ENCODE measurements around the gene DEDD. TPM values are rescaled to one million over a fixed set of nuclear protein-coding genes. Genes with fewer than 3 reads are reported as not detected.

DEDD gene
- total and polyA plus RNA-seq, 10 of the 15 experiments (the other 5 are each of a cell fraction or from before 2014, with no cell fraction given), result 13.6 to 33.9 (median 30.3) TPM

GRCh38 chr1:161133220-161133740 lies 813 bp upstream of the DEDD start:
- TSS peak; percentile 85 for BruUV-seq (replicated peaks)
- RAD21 ChIA-PET (ENCODE audit: unreplicated experiment), result interaction anchor here (1.0 to 2.7 kb wide), 11 partner anchors 14 to 136 kb away, joined by 3 to 11 read pairs (median 5); partner anchors contain the start of genes ARHGAP30, NIT1, PFDN2 and PPOX
- intact Hi-C loops (cut with micrococcal nuclease; ENCODE audit: unreplicated experiment), result loop anchor here (2.0 kb wide), 1 partner anchor 62 kb away; no protein-coding TSS in a partner anchor

More at GRCh38 chr1:161133220-161133740, 813 bp upstream of the DEDD start:
- ChIA-PET SMC1A (ENCODE audit: uncharacterized antibody, unreplicated experiment) (interaction anchor here (0.7 to 4.3 kb wide), 19 partner anchors 12 to 298 kb away, joined by 3 to 19 read pairs (median 4); partner anchors contain the start of genes ARHGAP30, NIT1, PFDN2 and UFC1), CTCF (interaction anchor here (0.7 to 2.8 kb wide), 16 partner anchors 16 to 144 kb away, joined by 3 to 14 read pairs (median 4); partner anchors contain the start of genes ARHGAP30, NIT1, PFDN2 and PPOX), POLR2A (interaction anchor here (1.0 to 3.7 kb wide), 13 partner anchors 15 to 94 kb away, joined by 3 to 24 read pairs (median 5); partner anchors contain the start of genes ARHGAP30, NIT1, PFDN2 and PPOX)
- H3K79me2 ChIP-seq (ENCODE audit: control insufficient read depth, insufficient read depth, low read length), result peaks cover 47% of the 10 kb centered on the region
- DNase-seq (ENCODE audit: low read depth, low spot score) (no peak), FAIRE-seq (no peak), ATAC-seq (peak; percentile 12)
- H3K4me3 ChIP-seq, result peak overlapping the region; percentile 93
- H3K27ac ChIP-seq (ENCODE audit: control insufficient read depth, insufficient read depth), result peak overlapping the region; percentile 79
- H3K4me2 ChIP-seq (ENCODE audit: control insufficient read depth, insufficient read depth), result peak overlapping the region; percentile 88
- H3K27me3 ChIP-seq (replicated peaks in 1 of 2; ENCODE audit: control insufficient read depth in 2 of 2, insufficient read depth in 2 of 2, low read length in 1 of 2), result no peaks in the 10 kb centered on the region
- TF ChIP-seq CTCF (IDR thresholded peaks at IDR 0.05 in 2 of 3, conservative IDR thresholded peaks at IDR 0.05 in 1 of 3; ENCODE audit: control insufficient read depth in 2 of 3, extremely low read depth in 1 of 3, insufficient read depth in 1 of 3, low read depth in 3 of 3, low read length in 3 of 3) (no peak), RFX5 (IDR thresholded peaks at IDR 0.05; ENCODE audit: low read depth, low read length) (no peak), NFYA (IDR thresholded peaks at IDR 0.05; ENCODE audit: borderline replicate concordance, low read depth, low read length) (no peak), WRNIP1 (IDR thresholded peaks at IDR 0.05; ENCODE audit: borderline replicate concordance, low read depth, low read length) (0 out of 2 replicates have a peak, but pooled peaks have one; percentile 1), NR2C1 (IDR thresholded peaks at IDR 0.05) (no peak), ZNF24 (IDR thresholded peaks at IDR 0.05) (peak; percentile 68; the same call in 1 of the 2 replicates), TCF7 (IDR thresholded peaks at IDR 0.05; ENCODE audit: borderline replicate concordance) (no peak), BMI1 (IDR thresholded peaks at IDR 0.05; ENCODE audit: borderline replicate concordance) (0 out of 2 replicates have a peak, but pooled peaks have one; percentile 5), NFXL1 (IDR thresholded peaks at IDR 0.05; ENCODE audit: borderline replicate concordance) (no peak), ASH2L (IDR thresholded peaks at IDR 0.05; ENCODE audit: borderline replicate concordance, low read depth) (0 out of 2 replicates have a peak, but pooled peaks have one; percentile 11), ZNF592 (IDR thresholded peaks at IDR 0.05) (no peak), ZBTB40 (IDR thresholded peaks at IDR 0.05; ENCODE audit: borderline replicate concordance) (0 out of 2 replicates have a peak, but pooled peaks have one; percentile 6)
- H3K4me1 ChIP-seq (ENCODE audit: control insufficient read depth, insufficient read depth, low read length), result peaks cover 3% of the 10 kb centered on the region
- no peaks in the 10 kb centered on the region for H3K9me3 ChIP-seq (replicated peaks; ENCODE audit: control insufficient read depth, insufficient read depth, low read length)
- in situ Hi-C loops (cut with MboI), result no loop called here
- 6% methylated on average over 11 of the region's 11 CpGs for WGBS (ENCODE audit: insufficient coverage, insufficient replicate concordance, low lambda C conversion rate, missing lambda C conversion rate)
- no peaks in the 10 kb centered on the region; the same call in 1 of the 2 replicates for H4K20me1 ChIP-seq (ENCODE audit: control insufficient read depth, insufficient read depth)
- peaks cover 0 to 12% of the 10 kb centered on the region in 2 experiments; a peak in 2 of 4 replicates for H3K36me3 ChIP-seq (ENCODE audit: control insufficient read depth in 2 of 2, insufficient read depth in 2 of 2, low read length in 1 of 2)
- peak overlapping the region; percentile 94 for H3K9ac ChIP-seq (ENCODE audit: control insufficient read depth, insufficient read depth, low read length)
- H2AFZ ChIP-seq (ENCODE audit: control insufficient read depth, low read depth, low read length), result peak overlapping the region; percentile 92

All from GM12878 (cell line).